HL-60 (cell line): ENCODE measurements around the gene HOXC13.

Experiments
- GABPA ChIP-seq: IDR thresholded peaks from 2 replicates; pipeline ENCODE4 v1.6.1; 2012; ENCODE audit warnings: low read depth
- POLR2AphosphoS5 ChIP-seq: IDR thresholded peaks from 2 replicates; pipeline ENCODE4 v1.6.1; 2012; ENCODE audit warnings: low read depth
- SPI1 ChIP-seq: IDR thresholded peaks from 2 replicates; pipeline ENCODE4 v1.6.1; 2012; ENCODE audit warnings: low read depth, mild to moderate bottlenecking, borderline replicate concordance
- TF ChIP-seq, protein P1 (sequence below): IDR thresholded peaks from one replicate; pipeline ENCODE4 v1.5.1; 2011; ENCODE audit warnings: low read length, control low read depth, inconsistent platforms; ENCODE audit not compliant: insufficient read depth
- TF ChIP-seq, protein P2 (sequence below): IDR thresholded peaks from 2 replicates; pipeline ENCODE4 v1.6.1; 2012; ENCODE audit warnings: low read depth; ENCODE audit not compliant: insufficient replicate concordance

DNA sequence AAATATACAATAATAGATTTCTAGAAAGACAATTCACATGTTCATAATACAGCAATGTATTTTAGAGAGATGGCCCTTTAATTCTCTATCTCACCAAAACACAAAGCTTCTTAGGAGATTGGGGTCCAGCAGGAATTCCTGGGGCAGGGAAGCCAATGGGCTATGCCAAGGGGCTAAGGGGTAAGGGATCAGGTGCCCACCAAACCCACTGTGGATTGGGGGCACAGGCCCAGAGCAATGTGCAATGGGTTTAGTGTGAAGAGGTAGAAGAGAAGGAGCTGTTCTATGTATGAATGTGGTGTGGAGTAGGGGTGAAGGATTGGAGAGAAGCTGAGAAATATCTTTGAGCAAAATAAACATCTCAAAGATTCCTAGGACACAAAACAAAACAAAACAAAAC, 2.6 kb downstream of the HOXC13 start:
- TF ChIP-seq, protein P1, sequence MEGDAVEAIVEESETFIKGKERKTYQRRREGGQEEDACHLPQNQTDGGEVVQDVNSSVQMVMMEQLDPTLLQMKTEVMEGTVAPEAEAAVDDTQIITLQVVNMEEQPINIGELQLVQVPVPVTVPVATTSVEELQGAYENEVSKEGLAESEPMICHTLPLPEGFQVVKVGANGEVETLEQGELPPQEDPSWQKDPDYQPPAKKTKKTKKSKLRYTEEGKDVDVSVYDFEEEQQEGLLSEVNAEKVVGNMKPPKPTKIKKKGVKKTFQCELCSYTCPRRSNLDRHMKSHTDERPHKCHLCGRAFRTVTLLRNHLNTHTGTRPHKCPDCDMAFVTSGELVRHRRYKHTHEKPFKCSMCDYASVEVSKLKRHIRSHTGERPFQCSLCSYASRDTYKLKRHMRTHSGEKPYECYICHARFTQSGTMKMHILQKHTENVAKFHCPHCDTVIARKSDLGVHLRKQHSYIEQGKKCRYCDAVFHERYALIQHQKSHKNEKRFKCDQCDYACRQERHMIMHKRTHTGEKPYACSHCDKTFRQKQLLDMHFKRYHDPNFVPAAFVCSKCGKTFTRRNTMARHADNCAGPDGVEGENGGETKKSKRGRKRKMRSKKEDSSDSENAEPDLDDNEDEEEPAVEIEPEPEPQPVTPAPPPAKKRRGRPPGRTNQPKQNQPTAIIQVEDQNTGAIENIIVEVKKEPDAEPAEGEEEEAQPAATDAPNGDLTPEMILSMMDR: no peak
- TF ChIP-seq, protein P2, sequence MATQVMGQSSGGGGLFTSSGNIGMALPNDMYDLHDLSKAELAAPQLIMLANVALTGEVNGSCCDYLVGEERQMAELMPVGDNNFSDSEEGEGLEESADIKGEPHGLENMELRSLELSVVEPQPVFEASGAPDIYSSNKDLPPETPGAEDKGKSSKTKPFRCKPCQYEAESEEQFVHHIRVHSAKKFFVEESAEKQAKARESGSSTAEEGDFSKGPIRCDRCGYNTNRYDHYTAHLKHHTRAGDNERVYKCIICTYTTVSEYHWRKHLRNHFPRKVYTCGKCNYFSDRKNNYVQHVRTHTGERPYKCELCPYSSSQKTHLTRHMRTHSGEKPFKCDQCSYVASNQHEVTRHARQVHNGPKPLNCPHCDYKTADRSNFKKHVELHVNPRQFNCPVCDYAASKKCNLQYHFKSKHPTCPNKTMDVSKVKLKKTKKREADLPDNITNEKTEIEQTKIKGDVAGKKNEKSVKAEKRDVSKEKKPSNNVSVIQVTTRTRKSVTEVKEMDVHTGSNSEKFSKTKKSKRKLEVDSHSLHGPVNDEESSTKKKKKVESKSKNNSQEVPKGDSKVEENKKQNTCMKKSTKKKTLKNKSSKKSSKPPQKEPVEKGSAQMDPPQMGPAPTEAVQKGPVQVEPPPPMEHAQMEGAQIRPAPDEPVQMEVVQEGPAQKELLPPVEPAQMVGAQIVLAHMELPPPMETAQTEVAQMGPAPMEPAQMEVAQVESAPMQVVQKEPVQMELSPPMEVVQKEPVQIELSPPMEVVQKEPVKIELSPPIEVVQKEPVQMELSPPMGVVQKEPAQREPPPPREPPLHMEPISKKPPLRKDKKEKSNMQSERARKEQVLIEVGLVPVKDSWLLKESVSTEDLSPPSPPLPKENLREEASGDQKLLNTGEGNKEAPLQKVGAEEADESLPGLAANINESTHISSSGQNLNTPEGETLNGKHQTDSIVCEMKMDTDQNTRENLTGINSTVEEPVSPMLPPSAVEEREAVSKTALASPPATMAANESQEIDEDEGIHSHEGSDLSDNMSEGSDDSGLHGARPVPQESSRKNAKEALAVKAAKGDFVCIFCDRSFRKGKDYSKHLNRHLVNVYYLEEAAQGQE: no peak
- TF ChIP-seq POLR2AphosphoS5: no peak
- TF ChIP-seq GABPA: no peak
- no peak for TF ChIP-seq SPI1
